Tibial artery (tissue), 4 donors: ENCODE results near the gene DYRK4.

Experiments used
- DNase-seq, 2 donors: peaks; one replicate each; pipeline ENCODE4 v3.0.0-alpha.2; 2019
- H3K27ac ChIP-seq, 2 donors: fragments of 200-600 bp; sonication (generic) in 1 of 2; 1 replicate in 1 of 2; 2 replicates in 1 of 2; pipeline ENCODE4 v1.5.1; 2018 to 2019; ENCODE audit warnings: mild to moderate bottlenecking in 1 of 2
- H3K27me3 ChIP-seq, 2 donors: fragments of 200-600 bp; sonication (generic) in 1 of 2; one replicate each; pipeline versions ENCODE4 v1.5.1 to v1.6.0; 2016 to 2019
- H3K36me3 ChIP-seq, 3 donors: fragments of 200-600 bp; sonication (generic) in 2 of 3; one replicate each; pipeline ENCODE4 v1.5.1; 2016 to 2019; ENCODE audit warnings: mild to moderate bottlenecking in 2 of 3
- H3K4me1 ChIP-seq, 4 donors: fragments of 200-600 bp; sonication (generic) in 2 of 4; 1 replicate in 3 of 4; 2 replicates in 1 of 4; pipeline ENCODE4 v1.5.1; 2016 to 2019
- H3K4me3 ChIP-seq, 2 donors: fragments of 200-600 bp; sonication (generic) in 1 of 2; 1 replicate in 1 of 2; 2 replicates in 1 of 2; pipeline ENCODE4 v1.5.1; 2018 to 2019; ENCODE audit warnings: mild to moderate bottlenecking in 2 of 2
- H3K9me3 ChIP-seq, 3 donors: fragments of 200-600 bp; sonication (generic) in 1 of 3; one replicate each; pipeline ENCODE4 v1.5.1; 2016 to 2019
- intact Hi-C: fragments of 100-400 bp; cut with DNase I; formaldehyde crosslinking; loops from one replicate; pipeline ENCODE4 v1.15.0; 2023; ENCODE audit warnings: low total_unique reads
- TF ChIP-seq, protein P1 (sequence below), 2 experiments: fragments of 200-600 bp in 1 of 2; fragments of 450-650 bp in 1 of 2; IDR thresholded peaks; one replicate each; pipeline ENCODE4 v1.5.1; 2017 to 2019; ENCODE audit warnings: antibody characterized with exemption in 2 of 2, mild to moderate bottlenecking in 1 of 2, moderate library complexity in 1 of 2

Gene DYRK4

GRCh38 chr12:4566474-4566873 is 4.5 kb downstream of the DYRK4 start:
- Histone ChIP-seq H3K4me3 (no peak overlapping the region), H3K4me1 (peaks cover 0 to 12% (median 8%) of the 10 kb centered on the region in 4 donors), H3K27ac (no peak overlapping the region), H3K27me3 (no peaks in the 10 kb centered on the region), H3K9me3 (no peaks in the 10 kb centered on the region), H3K36me3 (no peaks in the 10 kb centered on the region)
- TF ChIP-seq, protein P1, sequence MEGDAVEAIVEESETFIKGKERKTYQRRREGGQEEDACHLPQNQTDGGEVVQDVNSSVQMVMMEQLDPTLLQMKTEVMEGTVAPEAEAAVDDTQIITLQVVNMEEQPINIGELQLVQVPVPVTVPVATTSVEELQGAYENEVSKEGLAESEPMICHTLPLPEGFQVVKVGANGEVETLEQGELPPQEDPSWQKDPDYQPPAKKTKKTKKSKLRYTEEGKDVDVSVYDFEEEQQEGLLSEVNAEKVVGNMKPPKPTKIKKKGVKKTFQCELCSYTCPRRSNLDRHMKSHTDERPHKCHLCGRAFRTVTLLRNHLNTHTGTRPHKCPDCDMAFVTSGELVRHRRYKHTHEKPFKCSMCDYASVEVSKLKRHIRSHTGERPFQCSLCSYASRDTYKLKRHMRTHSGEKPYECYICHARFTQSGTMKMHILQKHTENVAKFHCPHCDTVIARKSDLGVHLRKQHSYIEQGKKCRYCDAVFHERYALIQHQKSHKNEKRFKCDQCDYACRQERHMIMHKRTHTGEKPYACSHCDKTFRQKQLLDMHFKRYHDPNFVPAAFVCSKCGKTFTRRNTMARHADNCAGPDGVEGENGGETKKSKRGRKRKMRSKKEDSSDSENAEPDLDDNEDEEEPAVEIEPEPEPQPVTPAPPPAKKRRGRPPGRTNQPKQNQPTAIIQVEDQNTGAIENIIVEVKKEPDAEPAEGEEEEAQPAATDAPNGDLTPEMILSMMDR (IDR thresholded peaks at IDR 0.05): no peak
- DNase-seq: no peak
- intact Hi-C loops: no loop called here

DNA sequence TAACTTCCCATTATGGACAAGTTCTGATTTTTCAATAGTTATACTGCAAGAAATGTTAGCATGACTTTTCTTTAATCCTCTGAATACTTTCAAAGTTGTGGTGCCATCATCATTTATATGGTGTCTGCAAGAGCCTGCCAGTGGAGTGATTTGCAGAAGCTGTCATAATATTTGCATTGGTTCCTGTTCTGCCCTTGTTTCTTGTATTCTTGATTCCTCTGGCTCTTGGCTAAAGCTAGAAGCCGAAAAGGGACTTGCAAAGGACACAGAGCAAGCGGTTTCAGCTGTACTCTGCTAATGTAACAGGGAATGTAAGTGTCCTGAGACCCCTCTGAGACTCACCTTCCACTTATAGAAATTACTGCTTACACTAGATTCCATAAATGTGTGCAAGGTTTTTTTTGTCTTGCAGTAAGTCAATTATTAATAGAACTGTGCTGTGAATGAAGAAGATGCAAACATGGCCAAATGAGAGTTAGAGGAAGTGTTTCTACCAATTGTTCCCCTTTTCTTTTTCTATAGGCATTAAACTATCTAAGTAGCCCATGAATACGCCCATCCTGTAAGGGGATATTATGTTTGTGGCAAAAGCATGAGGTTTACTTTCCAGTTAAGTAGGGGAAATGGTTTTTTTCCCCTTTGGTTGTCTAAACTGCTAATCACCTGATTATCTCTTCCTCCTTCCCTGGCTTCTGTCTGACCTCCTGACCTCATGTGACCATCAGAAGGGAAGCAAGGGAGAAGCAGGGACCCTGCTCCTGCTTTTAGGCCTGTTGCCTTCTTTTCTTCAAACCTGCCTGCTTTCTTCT is 5.3 kb downstream of the DYRK4 start:
- Histone ChIP-seq H3K4me1 (peaks cover 0 to 4% (median 2%) of the 10 kb centered on the region in 4 donors), H3K36me3 (no peaks in the 10 kb centered on the region), H3K4me3 (no peak overlapping the region), H3K27ac (no peak overlapping the region), H3K9me3 (no peaks in the 10 kb centered on the region), H3K27me3 (no peaks in the 10 kb centered on the region)
- intact Hi-C loops: no loop called here
- DNase-seq: peak in 1 of 2 donors; percentile 26
- TF ChIP-seq, protein P1 (IDR thresholded peaks at IDR 0.05): no peak

DNA sequence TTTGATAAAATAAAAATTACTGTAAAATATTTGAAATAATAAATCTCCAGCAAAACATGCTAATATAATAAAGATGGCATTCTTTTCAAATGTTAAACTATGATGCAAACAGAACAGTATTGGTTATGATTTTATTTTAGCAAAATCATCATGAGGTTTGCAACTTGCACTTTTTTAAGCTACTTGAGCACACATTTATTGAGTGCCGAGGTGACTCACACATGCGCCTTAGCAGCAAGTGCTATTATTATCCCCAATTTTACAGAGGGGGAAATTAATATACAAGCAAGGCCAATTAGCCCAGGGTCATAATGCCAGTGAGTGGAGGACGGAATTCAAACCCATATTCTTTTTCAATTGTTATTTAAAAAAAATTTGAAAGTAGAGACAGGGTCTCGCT is 7.3 kb downstream of the DYRK4 start:
- Histone ChIP-seq H3K27me3 (no peaks in the 10 kb centered on the region), H3K4me1 (no peaks in the 10 kb centered on the region), H3K4me3 (no peak overlapping the region), H3K9me3 (no peaks in the 10 kb centered on the region), H3K27ac (no peak overlapping the region), H3K36me3 (no peaks in the 10 kb centered on the region)
- DNase-seq: no peak
- TF ChIP-seq, protein P1 (IDR thresholded peaks at IDR 0.05): no peak
- intact Hi-C loops: no loop called here

DNA sequence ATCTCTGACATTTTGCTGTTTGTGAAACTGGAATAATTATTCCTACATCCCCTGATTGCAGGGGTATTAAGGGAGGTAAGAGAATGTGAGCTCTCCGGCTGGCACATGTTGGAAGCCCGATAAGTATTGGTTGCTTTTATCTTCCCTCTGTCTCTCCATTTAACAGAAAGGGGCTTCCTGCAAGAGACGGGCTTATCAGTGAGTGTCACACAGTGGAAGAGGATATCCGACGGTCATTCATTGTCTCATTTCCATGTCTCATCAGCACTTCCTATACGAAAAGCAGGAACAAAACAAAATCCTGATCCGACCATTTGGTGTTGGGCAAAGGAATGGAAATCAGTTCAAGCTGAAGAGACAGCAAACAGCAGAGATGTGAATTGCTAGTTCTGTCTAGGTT is 10.7 kb downstream of the DYRK4 start:
- intact Hi-C loops: no loop called here
- Histone ChIP-seq H3K27me3 (no peaks in the 10 kb centered on the region), H3K27ac (no peak overlapping the region), H3K4me1 (no peaks in the 10 kb centered on the region), H3K9me3 (no peaks in the 10 kb centered on the region), H3K36me3 (no peaks in the 10 kb centered on the region), H3K4me3 (no peak overlapping the region)
- TF ChIP-seq, protein P1 (IDR thresholded peaks at IDR 0.05): no peak
- no peak for DNase-seq

GRCh38 chr12:4579305-4580102 is 17.5 kb downstream of the DYRK4 start:
- H3K4me3 ChIP-seq: no peak overlapping the region
- TF ChIP-seq, protein P1 (IDR thresholded peaks at IDR 0.05): no peak
- H3K4me1 ChIP-seq: no peaks in the 10 kb centered on the region
- intact Hi-C loops: no loop called here
- no peak for DNase-seq
- H3K27me3 ChIP-seq: peaks cover 0 to 4% of the 10 kb centered on the region in 2 donors
- H3K9me3 ChIP-seq: no peaks in the 10 kb centered on the region
- no peak overlapping the region for H3K27ac ChIP-seq
- no peaks in the 10 kb centered on the region for H3K36me3 ChIP-seq
